Lung (tissue), 12 donors: ENCODE measurements around the gene MRTFA. TPM values are rescaled to one million over a fixed set of nuclear protein-coding genes. Genes with fewer than 3 reads are reported as not detected.

Experiments
- ATAC-seq: fragments of 200-7000 bp; cut with Tn5 transposase; one replicate; pipeline ENCODE4 v1.9.1; 2020; ENCODE audit warnings: moderate number of reproducible peaks; ENCODE audit not compliant: insufficient read depth, low FRiP score
- DNase-seq, 3 donors: peaks; one replicate each; pipeline ENCODE4 v3.0.0-alpha.2; 2013 to 2017
- H3K27ac ChIP-seq, 2 donors: one replicate each; pipeline ENCODE4 v1.5.1; 2013; ENCODE audit warnings: mild to moderate bottlenecking in 2 of 2, moderate library complexity in 2 of 2, control low read depth in 1 of 2, inconsistent platforms in 1 of 2, low read depth in 1 of 2, low read length in 1 of 2
- H3K27me3 ChIP-seq, 3 donors: one replicate each; pipeline ENCODE4 v1.5.1; 2013; ENCODE audit warnings: low read length in 2 of 3; ENCODE audit not compliant: control insufficient read depth in 3 of 3, insufficient read depth in 3 of 3
- H3K36me3 ChIP-seq, 4 donors: one replicate each; pipeline ENCODE4 v1.5.1; 2013; ENCODE audit warnings: low read length in 4 of 4, mild to moderate bottlenecking in 1 of 4, moderate library complexity in 1 of 4; ENCODE audit not compliant: control insufficient read depth in 4 of 4, insufficient read depth in 4 of 4
- H3K4me1 ChIP-seq, 5 donors: one replicate each; pipeline ENCODE4 v1.5.1; 2013; ENCODE audit warnings: low read length in 5 of 5, mild to moderate bottlenecking in 2 of 5, moderate library complexity in 1 of 5; ENCODE audit not compliant: control insufficient read depth in 5 of 5, insufficient read depth in 5 of 5
- H3K4me3 ChIP-seq: one replicate; pipeline ENCODE4 v1.5.1; 2013; ENCODE audit warnings: mild to moderate bottlenecking, control low read depth, moderate library complexity
- H3K9ac ChIP-seq, 2 donors: one replicate each; pipeline ENCODE4 v1.5.1; 2013; ENCODE audit warnings: low read length in 2 of 2, control low read depth in 1 of 2; ENCODE audit not compliant: insufficient read depth in 1 of 2
- H3K9me3 ChIP-seq, 4 donors: one replicate each; pipeline ENCODE4 v1.5.1; 2013; ENCODE audit warnings: low read length in 3 of 4, mild to moderate bottlenecking in 1 of 4, moderate library complexity in 1 of 4; ENCODE audit not compliant: control insufficient read depth in 4 of 4, insufficient read depth in 3 of 4
- WGBS, 2 donors: extraction: QIAGEN DNeasy Blood & Tissue Kit; methylation state at CpG; one replicate each; pipeline ENCODE4 v1.1.7; 2013; 5-methylcytosine and 5-hydroxymethylcytosine counted together
- polyA plus RNA-seq, 2 donors: library from polyadenylated mRNA; stranded (reverse); fragments of 200-250 nt; gene quantifications; one replicate each; pipeline ENCODE4 v1.2.1, GENCODE V29; 2013
- total RNA-seq, 2 donors: library from RNA; depleted of rRNA in 1 of 2; stranded (reverse); fragments of >200 nt in 1 of 2; gene quantifications; one replicate each; pipeline ENCODE4 v1.2.1, GENCODE V29; 2014 to 2021
- TF ChIP-seq, protein P1 (sequence below): IDR thresholded peaks from 2 replicates; pipeline ENCODE4 v1.5.1; 2012; ENCODE audit warnings: mild to moderate bottlenecking; ENCODE audit errors: control extremely low read depth, extremely low read depth
- donor health status: control.
- donor health status: control.
- donor health status: Bipolar disorder and iron deficiency.
- donor health status: healthy.
- donor health status: DM: yes; HTN: yes; CAD: no.

MRTFA gene
- total and polyA plus RNA-seq, 4 donors, result 26.3 to 64.0 (median 40.1) TPM

DNA sequence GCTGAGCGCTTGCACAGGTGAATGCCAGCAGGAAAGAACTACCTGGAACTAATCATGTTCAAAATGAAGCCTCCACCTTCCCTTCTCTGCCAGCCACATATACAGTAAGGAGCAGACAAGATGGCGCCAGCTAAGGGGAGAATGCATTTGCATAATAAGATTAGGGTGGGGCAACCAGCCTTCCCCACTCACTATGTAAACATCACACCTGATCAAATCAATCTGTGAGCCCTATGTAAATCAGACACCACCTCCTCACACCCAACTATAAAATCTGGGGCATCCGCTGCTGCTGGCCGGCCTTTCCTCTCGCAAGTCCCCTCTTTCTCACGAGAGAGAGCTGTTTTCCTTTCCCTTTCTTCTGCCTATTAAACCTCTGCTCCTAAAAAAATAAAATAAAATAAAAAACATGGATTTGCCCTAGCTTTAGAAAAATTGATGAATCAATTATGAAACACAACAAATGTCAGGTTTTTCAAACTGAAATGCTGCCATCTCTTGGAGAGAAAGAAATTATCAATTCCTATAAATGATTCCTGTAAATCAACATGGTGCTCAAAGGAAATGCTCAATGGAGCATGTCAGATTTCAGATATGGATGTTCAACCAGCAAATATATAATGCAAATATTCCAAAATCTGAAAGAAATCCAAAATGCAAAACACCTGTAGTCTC, 157.3 kb downstream of the MRTFA start:
- no peaks in the 10 kb centered on the region for H3K27me3 ChIP-seq
- ATAC-seq (no peak), DNase-seq (no peak)
- TF ChIP-seq, protein P1, sequence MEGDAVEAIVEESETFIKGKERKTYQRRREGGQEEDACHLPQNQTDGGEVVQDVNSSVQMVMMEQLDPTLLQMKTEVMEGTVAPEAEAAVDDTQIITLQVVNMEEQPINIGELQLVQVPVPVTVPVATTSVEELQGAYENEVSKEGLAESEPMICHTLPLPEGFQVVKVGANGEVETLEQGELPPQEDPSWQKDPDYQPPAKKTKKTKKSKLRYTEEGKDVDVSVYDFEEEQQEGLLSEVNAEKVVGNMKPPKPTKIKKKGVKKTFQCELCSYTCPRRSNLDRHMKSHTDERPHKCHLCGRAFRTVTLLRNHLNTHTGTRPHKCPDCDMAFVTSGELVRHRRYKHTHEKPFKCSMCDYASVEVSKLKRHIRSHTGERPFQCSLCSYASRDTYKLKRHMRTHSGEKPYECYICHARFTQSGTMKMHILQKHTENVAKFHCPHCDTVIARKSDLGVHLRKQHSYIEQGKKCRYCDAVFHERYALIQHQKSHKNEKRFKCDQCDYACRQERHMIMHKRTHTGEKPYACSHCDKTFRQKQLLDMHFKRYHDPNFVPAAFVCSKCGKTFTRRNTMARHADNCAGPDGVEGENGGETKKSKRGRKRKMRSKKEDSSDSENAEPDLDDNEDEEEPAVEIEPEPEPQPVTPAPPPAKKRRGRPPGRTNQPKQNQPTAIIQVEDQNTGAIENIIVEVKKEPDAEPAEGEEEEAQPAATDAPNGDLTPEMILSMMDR, result no peak
- no peak overlapping the region for H3K4me3 ChIP-seq
- no peaks in the 10 kb centered on the region for H3K36me3 ChIP-seq
- no peak overlapping the region for H3K27ac ChIP-seq
- H3K9ac ChIP-seq, result no peak overlapping the region
- peaks cover 0 to 11% (median 8%) of the 10 kb centered on the region in 5 donors for H3K4me1 ChIP-seq
- WGBS, 2 donors, result 95% methylated on average over 6 of the region's 6 CpGs
- H3K9me3 ChIP-seq, result no peaks in the 10 kb centered on the region

GRCh38 chr22:40478338-40479125, 158.0 kb downstream of the MRTFA start:
- Histone ChIP-seq H3K9ac (peak overlapping the region in 1 of 2 donors; percentile 10), H3K27me3 (no peaks in the 10 kb centered on the region), H3K4me3 (no peak overlapping the region), H3K27ac (peak overlapping the region in 1 of 2 donors; percentile 24), H3K4me1 (peaks cover 0 to 11% (median 8%) of the 10 kb centered on the region in 5 donors), H3K36me3 (no peaks in the 10 kb centered on the region), H3K9me3 (no peaks in the 10 kb centered on the region)
- WGBS, 2 donors, result 71 to 80% methylated on average over 11 of the region's 11 CpGs
- DNase-seq (no peak), ATAC-seq (no peak)
- TF ChIP-seq, protein P1, result no peak

GRCh38 chr22:40477683-40478337, 158.7 kb downstream of the MRTFA start:
- ATAC-seq (no peak), DNase-seq (no peak)
- TF ChIP-seq, protein P1, result no peak
- Histone ChIP-seq H3K4me1 (peaks cover 0 to 11% (median 8%) of the 10 kb centered on the region in 5 donors), H3K9me3 (no peaks in the 10 kb centered on the region), H3K4me3 (no peak overlapping the region), H3K9ac (peak overlapping the region in 1 of 2 donors; percentile 10), H3K27me3 (no peaks in the 10 kb centered on the region), H3K36me3 (no peaks in the 10 kb centered on the region), H3K27ac (no peak overlapping the region)
- 34 to 45% methylated on average over 5 of the region's 5 CpGs for WGBS, 2 donors
